Measurements from ENCODE around the gene NIT1.
A peak's percentile ranks its signal among the peaks of the same experiment; 100 is the strongest.

Gene NIT1, protein sequence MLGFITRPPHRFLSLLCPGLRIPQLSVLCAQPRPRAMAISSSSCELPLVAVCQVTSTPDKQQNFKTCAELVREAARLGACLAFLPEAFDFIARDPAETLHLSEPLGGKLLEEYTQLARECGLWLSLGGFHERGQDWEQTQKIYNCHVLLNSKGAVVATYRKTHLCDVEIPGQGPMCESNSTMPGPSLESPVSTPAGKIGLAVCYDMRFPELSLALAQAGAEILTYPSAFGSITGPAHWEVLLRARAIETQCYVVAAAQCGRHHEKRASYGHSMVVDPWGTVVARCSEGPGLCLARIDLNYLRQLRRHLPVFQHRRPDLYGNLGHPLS

DNA sequence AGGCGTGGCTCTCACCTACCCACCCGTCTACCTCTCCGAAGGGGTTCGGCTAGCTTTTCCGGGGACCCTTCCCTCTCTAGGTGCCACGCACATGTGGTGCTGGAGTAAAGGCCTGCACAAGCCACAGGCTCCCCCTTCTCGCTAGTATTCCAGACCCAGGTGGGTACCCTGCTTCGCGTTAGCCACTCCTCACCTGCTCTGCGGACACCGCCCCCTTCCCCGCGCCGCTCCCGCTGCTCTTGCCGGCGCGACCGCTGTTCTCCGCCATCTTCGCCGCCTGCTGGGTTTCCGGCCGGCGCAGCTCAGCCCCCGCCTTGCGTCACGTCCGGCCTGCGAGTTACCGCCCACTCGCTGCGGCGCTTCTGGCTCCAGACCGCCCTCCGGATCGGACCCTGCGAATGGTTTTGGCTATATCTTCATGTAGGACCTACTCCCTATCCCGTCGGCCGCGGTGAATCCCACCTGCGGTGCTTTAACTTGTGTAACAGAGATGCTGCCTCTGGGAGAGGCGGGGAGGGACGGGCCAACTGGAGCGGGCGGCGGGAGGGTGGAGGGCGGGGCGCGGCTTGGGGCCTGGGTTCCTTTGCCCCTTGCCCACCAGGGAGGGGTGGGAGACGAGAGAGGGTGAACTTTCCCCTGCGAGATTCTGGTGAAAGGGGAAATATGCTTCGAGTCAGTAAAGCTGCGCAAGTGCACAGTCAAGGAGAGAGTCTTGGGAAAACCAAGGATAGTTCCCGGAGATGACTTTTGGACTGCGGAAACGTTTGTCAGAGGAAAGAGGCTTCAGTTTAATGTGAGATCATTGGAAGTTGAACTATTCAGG lies at the start of gene NIT1, which contains the start of gene PFDN2:
Gene NIT1 (plus strand): TSS at position 347 of the 823 bp plus-strand sequence. CDS start 72 bp downstream, at position 419.
Gene PFDN2 (minus strand): TSS at position 279 of the 823 bp plus-strand sequence. CDS start 11 bp downstream, at position 268.
- DNase-seq: peak; percentile 79 to 81

DNA sequence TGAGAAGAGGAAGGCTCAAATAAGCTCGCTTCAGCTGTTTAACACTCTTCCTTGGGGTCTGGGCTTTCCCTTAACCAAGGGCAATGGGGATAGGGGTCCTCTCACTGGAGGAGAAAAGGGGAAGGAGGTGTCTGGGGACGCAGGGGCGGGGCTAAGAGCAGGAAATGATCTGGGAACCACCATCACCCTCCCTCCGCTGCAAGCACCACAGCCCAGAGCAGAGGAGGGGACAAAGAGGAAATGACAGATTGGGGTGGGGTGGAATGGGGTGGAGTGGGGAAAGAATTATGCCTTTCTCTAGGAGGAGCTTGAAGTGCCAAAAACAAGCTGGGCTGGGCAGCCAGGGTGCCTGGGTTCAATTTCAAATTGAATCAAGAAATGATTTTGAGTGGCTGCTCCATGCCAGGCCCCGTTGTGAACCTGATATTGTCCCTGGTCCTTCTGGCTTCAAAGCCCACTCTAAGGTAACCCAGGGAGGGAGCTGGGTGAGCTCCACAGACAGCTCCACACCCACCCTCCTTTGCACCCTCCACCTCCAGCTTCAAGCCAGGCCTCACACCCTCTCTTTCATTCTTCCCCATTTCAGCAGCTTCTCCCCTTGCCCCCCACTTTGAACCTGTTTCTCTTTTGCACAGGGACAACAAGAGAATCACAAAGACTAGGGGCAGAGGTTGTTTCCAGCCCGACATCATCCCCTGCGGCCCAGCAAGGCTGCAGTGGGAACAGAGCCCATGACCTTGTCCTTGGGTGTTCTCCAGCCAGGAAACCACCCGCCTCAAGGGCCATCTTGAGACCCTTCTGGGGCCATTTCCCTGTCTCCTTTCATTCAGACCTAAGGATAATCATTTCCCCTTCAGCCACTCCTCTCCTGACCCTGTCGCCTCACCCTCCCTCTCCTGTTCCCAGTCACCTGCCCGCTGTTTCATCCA lies 49.3 kb upstream of the NIT1 start:
- peak; percentile 68 to 71 for DNase-seq

DNA sequence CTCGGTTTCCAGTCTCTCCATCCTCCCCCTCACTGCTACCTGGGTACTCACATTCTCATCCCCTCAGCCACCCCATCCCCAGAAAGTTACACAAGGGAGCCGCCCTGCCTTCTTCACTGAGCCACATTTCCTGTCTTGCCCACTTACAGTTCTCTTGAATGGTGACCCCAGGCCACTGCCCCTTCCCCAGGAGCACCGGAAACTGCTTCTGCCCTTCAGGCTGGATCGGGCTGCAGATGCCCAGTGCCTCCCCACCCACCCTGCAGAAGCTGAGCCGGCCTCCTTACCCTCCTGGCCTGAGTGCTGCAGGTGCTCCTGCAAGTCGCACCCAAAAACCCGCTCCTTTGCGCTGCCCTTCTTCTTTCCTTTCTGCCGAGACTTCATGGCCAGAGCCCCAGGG lies 48.7 kb upstream of the NIT1 start:
- DNase-seq: no peak

DNA sequence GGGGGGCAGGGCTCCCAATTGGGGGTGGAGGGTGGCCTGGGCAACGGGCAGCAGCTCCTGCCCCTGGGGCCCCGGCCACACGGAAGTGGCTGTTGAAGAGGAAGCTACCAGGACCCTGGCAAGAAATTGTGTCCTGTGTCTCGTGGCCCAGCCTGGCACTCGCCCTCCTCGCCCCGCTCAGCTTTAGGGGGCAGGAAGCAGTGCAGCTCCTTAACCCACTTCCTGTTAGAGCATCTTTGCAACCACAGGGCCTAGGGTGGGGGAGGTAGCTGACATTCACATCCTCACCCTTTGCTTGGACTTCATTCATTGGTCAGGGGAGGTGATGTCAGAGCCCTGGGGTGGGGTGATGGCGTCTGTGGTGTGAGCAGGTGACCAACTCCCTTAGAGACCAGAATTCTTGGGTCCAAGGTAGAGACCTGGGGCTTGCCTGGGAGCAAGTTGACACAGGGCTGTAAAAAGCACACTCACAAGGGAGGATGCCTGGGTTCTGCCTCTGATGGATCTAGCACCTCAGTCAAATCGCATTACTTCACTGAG lies 48.1 kb upstream of the NIT1 start, which contains the start of gene ARHGAP30:
Gene ARHGAP30 (minus strand): TSS at position 161 of the 540 bp plus-strand sequence. CDS start 267 bp downstream, outside the sequence.
- peak; percentile 69 for DNase-seq

DNA sequence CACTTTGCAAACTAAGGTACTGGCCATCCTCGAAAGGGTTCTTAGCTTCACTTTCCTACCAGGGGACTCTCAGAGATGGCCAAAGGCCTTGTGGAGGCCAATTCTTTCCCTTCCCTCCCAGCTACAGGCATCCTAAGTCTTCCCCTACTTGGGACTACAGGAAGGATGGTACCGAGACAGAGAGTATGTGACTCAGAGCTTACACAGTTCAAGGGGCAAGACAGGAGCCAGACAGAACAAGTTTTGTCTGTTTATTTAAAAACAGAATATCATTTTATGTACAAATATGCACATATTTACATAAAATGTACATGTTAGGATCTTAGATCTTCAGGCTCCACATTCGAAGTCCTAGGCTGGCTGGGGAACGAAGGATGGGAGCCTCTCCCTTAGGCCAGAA lies 47.1 kb upstream of the NIT1 start:
- DNase-seq: no peak

DNA sequence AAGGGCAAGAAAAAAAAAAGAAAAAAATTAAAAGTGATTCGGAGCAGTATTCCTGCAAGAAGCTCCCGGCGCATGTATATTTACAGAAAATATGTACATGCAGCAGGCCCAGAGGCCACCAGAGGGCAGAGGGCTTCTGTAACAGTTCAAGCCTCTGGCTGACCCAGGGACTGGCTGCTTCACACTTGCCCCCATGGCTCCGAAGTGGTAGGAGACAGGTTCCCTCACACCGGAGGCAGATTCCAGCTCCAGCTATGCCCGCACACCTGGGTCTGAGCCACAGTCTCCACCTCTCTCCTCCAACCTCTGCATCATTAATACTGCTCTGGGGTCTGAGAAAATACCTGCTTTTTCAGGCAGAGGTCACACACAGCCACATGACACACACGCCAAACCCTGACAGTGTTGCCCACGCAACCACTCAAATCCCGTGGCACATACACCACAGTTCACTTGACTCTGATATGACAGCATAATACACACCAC lies 46.0 kb upstream of the NIT1 start:
- DNase-seq: peak; percentile 34 to 38

DNA sequence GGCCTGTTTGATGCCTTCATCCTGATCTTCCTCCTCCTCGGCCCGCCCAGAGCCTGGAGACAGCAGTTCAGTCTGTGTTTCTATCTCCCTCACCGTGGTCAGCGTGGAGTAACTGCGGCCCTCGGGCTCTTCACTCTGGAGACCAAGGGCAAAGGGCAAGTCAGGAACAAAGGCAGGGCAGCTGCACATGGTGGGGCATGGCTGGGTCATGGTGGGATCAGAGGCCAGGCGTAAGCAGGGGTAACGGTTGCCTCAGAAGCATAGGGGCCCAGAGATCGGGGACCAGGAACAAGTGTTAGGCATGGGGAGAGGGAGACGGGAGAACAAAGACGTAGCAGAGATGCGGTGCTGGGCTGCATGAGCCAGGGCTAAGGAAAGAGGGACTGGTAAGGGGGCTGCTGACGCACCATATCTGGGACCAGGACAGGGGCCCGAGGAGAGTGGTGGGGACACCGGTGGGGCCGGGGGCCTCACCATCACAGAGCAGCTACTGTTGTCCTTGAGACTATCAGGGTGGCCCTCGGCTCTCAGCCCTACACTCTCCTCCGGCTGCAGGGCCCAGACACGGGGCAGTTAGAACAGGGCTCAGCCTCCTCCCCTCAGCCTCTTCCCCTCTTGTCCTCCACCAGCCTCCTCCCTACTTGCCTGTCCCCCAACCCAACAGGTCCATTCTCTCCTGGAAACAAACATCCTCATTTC lies 45.0 kb upstream of the NIT1 start:
- no peak for DNase-seq

DNA sequence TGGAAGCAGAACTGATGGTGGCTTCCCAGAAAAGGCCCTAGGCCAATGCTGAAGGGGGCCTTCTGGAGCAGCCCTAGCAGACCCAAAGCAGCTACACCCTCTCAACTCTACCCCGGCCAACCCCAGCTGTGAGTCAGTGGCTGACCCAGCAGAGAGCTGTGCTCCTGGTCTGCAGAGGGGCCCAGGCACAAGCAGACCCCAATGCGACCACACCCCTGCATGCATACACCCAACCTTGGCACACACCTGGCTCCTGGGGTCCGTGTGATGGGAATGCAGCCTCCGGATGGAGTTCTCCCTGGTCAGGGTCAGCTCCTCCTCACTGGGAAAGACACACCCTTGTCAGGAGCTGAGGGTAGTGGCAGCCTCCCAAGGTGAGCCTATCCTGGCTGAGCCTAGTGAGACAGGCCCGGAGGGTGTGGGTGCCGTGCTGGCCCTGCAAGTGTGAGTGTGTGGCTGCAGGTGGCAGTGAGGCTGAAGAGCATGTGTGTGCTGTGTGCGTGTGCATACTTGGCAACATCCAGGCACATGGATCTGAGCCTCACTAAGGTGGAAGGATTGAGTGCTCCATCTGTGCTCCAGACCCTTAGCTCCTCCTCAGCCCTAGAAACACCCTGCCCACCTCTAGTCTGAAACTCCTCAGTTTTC lies 44.3 kb upstream of the NIT1 start:
- no peak for DNase-seq

DNA sequence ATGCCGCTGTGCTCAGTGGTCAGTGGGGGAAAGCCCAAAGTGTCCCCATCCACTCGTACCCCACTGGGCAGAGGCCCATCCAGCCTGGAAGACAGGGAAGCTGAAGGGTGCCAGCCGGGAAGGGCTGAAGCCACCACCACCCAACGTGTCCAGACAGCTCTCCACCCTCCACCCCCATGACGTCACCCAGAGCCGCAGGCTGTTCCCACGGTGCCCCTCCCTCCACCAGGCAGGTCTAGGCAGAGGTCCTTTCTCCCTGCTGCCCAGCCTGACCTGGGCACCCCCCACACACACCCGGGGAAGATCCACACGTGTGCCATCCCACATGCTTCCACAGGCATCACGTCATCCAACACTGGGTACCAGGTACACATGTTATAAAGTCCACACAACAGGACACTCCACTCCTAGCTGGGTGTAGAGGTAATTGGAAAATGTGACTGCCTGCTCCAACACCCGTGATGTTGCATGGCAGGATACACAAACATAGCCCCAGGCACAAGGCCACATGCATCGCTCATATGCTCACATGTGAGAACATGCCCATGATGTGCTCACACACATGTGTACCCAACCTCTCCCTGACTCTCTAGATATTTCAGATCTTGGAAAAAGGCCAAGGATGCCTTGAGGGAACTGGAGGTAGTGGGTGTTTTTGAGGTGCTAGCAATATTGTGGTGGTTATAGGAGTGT lies 43.1 kb upstream of the NIT1 start:
- no peak for DNase-seq

DNA sequence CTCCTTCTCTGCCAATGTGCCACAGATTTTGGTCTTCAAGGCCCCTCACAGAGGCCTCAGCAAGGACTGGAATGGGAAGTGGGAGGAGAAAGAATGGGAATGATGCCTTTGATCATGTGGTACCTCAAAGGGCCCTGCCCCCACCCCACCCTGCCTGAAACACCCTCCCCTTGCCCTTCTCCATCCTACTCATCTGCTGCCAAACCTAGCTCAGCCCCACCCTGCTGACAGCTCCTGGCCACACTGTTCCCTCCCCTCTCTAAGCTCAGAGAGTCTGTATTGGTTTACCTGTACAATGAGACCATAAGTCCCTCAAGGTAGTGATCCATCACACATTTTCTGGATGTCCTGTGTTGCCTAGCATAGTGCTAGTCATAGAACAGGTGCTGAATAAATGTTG lies 41.5 kb upstream of the NIT1 start:
- DNase-seq: no peak

DNA sequence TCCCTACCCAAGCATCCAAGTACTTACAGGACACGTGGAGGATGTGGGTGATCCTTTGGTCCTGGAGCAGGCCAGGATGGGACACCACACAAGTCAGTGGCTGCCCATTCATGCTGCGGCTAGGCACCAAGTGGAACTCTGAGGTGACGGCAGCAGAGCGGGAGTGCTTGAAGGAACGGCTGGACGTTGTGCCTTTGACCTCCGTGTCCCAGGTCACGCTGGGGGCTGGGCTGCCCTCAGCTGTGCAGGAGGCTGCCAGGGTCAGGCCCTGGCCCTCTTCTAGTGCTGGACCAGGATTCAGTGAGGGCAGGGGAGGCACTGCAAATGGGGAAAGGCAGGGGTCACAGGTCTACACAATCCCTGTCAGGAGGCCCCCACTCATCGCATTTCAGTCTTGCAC lies 40.5 kb upstream of the NIT1 start:
- no peak for DNase-seq

DNA sequence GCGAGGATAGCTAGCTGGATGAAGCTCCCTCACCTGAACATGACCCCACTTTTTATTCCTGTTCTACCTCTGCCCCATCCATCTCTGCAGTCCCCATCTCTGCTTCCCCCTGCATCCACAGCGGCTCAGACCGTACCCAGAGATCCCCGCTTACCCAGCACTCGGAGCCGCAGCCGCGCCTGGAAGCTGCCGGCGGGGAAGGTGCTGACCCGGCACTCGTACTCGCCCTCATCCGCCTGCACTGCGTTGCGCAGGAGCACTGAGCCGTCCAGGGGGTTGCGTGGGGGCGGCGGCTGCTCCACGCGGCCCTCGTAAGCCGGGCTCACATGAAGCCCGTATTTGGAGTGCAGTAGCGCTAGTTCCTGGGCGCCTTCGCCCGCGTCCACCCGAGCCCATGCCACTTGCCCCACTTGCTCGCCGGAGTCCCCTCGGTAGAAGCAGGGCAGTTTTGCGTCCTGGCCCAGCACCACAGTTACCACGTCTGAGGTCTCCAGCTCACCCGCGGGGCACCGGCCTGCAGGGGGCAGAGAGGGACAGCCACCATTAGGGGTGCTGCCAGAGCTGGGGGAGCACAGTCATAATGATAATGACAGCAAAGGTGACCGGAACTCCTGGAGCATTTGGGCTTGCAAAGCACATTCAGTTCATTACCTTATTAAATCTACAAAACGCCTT lies 38.3 kb upstream of the NIT1 start:
- DNase-seq: no peak

DNA sequence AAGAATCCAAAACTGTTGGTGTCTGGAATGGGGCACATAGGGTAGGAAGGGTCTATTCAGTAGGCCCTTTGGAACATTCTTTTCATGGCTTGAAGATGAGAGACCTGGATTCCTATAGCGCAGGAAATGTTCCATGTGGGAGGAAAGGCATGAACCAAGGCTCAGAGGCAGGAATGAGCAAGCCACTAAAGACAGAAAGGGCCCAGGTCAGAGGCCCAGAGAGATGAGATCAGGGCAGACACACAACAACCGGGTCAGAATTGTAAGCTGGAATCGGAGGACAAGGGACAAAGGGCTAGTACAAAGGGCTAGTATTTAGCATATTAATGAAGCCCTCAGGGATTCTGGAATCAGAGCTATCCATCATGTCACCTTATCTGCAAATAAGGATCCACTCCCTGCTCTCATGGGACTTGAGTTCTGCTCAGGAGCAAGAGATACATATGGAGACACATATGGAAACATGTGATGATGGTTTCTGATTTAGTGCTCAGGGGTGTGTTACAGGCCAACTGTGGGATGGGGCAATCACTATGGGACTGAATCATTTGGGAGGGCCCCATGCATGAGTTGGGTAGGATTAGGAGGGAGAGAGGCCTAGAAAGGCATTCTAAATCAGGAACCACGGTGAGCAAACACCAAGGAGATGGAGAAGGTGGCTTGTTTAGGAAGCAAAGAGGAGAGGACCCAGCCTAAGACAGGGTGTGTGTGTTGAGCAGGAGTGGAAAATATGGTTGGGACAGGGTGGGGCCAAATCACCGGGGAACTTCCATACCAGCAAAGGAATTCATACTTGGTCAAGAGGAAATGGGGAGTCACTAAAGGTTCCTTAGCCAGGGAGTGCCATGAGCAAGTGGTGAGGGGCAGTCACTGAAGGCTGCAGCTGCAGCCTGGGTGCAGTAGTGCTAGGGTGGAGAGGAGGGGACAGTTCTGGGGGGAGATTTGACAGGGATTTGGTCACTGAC lies 37.2 kb upstream of the NIT1 start:
- no peak for DNase-seq

DNA sequence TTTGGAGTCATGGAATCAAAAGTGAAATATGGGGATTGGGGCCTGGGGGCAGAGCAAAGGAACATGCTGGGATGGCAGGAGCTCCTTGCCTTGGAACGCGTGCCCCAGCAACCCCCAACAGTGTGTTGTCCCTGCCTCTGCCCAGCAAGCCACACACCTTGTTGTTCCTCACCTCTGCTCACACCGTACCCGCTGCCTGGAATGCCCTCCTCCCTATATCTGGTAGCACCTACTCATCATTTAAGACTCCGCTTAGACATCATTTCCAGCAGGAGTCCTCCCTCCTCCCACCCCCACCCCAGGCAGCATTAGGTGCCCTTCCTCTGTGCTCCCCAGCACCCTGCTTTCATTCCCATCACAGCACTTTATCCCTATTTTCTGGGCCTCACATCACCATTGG lies 36.4 kb upstream of the NIT1 start:
- DNase-seq: no peak

DNA sequence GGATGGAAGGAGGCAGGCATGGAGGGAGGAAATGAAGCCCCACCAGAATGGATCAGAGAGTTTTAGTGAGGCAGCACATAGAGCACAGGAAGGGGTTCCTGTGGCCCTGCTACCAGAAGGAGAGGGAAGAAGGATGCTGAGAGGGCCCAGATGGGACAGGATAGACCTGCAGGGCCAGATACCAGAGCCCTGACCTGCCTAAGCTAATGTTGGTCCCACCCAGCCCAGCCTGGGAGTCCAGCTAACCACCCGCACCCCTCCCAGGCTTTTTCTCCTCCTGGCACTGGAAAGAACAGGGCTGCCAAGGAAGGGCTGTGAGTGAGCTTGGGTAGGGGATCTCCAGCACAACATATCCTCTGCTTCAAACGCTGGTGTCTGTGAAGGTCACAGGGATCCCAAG lies 35.4 kb upstream of the NIT1 start:
- DNase-seq: no peak

DNA sequence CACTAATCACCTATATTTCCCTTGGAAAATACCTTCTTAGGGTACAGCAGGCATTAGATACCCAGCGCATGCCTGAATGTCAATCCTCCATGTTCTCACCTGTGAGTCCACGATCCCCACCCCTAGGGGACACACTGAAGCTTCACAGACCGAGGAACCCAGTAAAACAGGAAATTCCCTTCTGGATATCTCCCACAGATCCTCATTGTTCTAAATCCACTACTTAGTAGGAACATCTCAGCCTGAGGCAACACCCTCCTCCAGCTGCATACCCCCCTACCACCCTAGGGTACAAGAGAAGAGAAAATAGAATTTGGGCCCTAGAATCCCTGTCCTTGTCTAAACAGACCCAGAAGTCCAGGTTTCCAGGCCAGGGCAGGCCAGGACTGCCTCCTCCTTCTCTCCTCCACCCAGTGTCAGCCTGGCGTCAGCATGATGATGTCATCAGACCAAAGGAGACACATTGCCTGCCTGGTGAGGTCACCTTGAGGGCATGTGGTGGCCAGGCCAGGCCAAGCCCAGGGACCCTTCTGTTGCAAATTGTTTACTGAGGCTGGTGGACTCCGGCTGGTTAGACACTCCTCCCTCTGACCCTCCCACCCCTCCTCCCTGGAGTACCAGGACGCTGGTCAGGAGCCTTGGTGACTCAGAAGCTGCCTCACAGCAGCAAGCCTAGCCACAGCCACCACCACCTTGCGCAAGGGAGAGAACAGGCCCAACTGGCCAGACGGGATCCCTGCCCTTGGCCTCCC lies 34.7 kb upstream of the NIT1 start:
- no peak for DNase-seq

DNA sequence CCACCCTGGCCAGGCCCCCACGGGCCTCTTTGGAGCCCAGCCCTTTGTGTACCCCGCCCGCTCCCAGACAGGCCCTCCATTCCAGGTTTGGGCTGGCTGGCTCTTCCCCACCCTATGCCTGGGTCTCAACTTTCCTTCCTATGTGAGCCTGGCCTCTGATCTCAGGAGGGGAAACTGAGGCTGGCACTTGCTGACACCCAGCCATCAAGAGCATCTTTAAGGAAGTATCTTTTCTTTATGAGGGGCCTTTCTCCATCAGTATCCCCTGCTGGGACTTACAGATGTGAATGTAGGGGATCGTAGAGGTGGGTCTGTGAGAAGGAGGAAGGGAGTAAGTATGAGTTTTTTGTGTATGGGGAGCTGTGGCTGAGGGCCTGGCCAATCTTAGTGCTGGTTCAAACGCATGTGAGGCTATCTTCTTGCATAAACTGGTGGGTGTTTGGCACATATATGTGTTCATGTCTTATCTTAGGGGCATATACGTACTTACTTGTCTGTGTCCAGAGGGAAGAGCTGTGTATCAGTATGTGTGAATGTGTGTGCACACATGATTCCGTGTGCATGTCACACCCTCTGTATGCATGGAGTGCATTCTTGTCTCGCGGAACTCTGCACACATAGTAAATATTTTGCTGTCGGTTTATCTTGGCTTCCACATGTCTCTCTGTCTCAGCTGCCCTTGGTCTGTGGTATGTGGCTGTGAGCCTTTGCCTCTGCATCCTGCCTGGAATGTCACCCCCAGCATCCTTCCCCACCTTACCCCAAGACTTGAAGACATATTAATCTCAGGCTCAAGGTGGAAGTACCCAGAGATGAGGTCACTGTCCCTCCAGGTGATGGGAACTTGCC lies 33.9 kb upstream of the NIT1 start:
- no peak for DNase-seq

Measured in activated CD4-positive, alpha-beta T cell treated with anti-CD3 and anti-CD28 coated beads, Interleukin-2, amount 50 U/mL, for 4 hours (primary cell).